A549 (cell line): Measurements from ENCODE around the gene MROH7.

Experiments used
- CBX8 ChIP-seq: fragments of 200-600 bp; sonication (generic); IDR thresholded peaks from 2 replicates; pipeline ENCODE4 v1.6.1; 2016
- CTCF ChIP-seq: fragments of >200 bp; sonication (Bioruptor Twin); formaldehyde crosslinking; IDR thresholded peaks from 3 replicates; pipeline ENCODE4 v1.5.1; 2016
- ELK1 ChIP-seq: fragments of 150-350 bp; IDR thresholded peaks from 2 replicates; pipeline ENCODE4 v1.6.1; 2014; ENCODE audit warnings: low read depth, mild to moderate bottlenecking, low read length
- EP300 ChIP-seq, 2 experiments: fragments of >200 bp; sonication (Bioruptor Twin); formaldehyde crosslinking; IDR thresholded peaks; 2 replicates in 1 of 2; 3 replicates in 1 of 2; pipeline ENCODE4 v1.6.1; 2016 to 2017
- GATA3 ChIP-seq: IDR thresholded peaks from 2 replicates; pipeline ENCODE4 v1.6.1; 2012; ENCODE audit warnings: borderline replicate concordance
- HOXA7 ChIP-seq: fragments of 250-450 bp; sonication (Bioruptor Pico); IDR thresholded peaks from 2 replicates; pipeline ENCODE4 v1.5.0; 2020; ENCODE audit warnings: mild to moderate bottlenecking, moderate library complexity
- KDM5A ChIP-seq: fragments of 200-600 bp; sonication (generic); IDR thresholded peaks from 2 replicates; pipeline ENCODE4 v1.6.1; 2016; ENCODE audit warnings: antibody characterized with exemption, mild to moderate bottlenecking
- MAX ChIP-seq: IDR thresholded peaks from 2 replicates; pipeline ENCODE4 v1.6.1; 2012
- NR3C1 ChIP-seq: fragments of >200 bp; sonication (Bioruptor Twin); formaldehyde crosslinking; IDR thresholded peaks from 3 replicates; pipeline ENCODE4 v1.6.1; 2017
- POLR2A ChIP-seq: IDR thresholded peaks from 2 replicates; pipeline ENCODE4 v1.6.1; 2012; ENCODE audit warnings: mild to moderate bottlenecking, low read length
- REST ChIP-seq: fragments of 200-600 bp; sonication (generic); IDR thresholded peaks from 2 replicates; pipeline ENCODE4 v1.6.1; 2016; ENCODE audit warnings: antibody characterized with exemption, mild to moderate bottlenecking, moderate library complexity

- TF ChIP-seq CTCF = no peak
- no peak for TF ChIP-seq MAX
- no peak for TF ChIP-seq EP300 (IDR thresholded peaks at IDR 0.05)
- no peak for TF ChIP-seq HOXA7 (CRISPR knock-in tag)
- no peak for TF ChIP-seq CBX8
- peak; percentile 81 for TF ChIP-seq REST
- TF ChIP-seq NR3C1 = no peak
- TF ChIP-seq POLR2A = no peak
- no peak for TF ChIP-seq ELK1
- no peak for TF ChIP-seq GATA3
- no peak for TF ChIP-seq KDM5A
Measured at GRCh38 chr1:54705153-54705552, 63.6 kb downstream of the MROH7 start.
